GM21526 (cell line): ENCODE results near the gene THSD7B.
"Not testable (repeated sequence)": the region's sequence is repeated elsewhere in the genome, so short reads cannot be mapped to it uniquely, and the experiment has no call there.

Experiments
- ATAC-seq: cut with Tn5 transposase; IDR thresholded peaks from one replicate; pipeline ENCODE4 v1.9.1; 2021; ENCODE audit warnings: moderate library complexity; ENCODE audit not compliant: unreplicated experiment, low FRiP score

Gene THSD7B, protein sequence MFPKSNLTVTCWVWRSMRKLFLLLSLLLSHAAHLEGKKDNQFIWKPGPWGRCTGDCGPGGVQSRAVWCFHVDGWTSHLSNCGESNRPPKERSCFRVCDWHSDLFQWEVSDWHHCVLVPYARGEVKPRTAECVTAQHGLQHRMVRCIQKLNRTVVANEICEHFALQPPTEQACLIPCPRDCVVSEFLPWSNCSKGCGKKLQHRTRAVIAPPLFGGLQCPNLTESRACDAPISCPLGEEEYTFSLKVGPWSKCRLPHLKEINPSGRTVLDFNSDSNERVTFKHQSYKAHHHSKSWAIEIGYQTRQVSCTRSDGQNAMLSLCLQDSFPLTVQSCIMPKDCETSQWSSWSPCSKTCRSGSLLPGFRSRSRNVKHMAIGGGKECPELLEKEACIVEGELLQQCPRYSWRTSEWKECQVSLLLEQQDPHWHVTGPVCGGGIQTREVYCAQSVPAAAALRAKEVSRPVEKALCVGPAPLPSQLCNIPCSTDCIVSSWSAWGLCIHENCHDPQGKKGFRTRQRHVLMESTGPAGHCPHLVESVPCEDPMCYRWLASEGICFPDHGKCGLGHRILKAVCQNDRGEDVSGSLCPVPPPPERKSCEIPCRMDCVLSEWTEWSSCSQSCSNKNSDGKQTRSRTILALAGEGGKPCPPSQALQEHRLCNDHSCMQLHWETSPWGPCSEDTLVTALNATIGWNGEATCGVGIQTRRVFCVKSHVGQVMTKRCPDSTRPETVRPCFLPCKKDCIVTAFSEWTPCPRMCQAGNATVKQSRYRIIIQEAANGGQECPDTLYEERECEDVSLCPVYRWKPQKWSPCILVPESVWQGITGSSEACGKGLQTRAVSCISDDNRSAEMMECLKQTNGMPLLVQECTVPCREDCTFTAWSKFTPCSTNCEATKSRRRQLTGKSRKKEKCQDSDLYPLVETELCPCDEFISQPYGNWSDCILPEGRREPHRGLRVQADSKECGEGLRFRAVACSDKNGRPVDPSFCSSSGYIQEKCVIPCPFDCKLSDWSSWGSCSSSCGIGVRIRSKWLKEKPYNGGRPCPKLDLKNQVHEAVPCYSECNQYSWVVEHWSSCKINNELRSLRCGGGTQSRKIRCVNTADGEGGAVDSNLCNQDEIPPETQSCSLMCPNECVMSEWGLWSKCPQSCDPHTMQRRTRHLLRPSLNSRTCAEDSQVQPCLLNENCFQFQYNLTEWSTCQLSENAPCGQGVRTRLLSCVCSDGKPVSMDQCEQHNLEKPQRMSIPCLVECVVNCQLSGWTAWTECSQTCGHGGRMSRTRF (N-terminal part only)

DNA sequence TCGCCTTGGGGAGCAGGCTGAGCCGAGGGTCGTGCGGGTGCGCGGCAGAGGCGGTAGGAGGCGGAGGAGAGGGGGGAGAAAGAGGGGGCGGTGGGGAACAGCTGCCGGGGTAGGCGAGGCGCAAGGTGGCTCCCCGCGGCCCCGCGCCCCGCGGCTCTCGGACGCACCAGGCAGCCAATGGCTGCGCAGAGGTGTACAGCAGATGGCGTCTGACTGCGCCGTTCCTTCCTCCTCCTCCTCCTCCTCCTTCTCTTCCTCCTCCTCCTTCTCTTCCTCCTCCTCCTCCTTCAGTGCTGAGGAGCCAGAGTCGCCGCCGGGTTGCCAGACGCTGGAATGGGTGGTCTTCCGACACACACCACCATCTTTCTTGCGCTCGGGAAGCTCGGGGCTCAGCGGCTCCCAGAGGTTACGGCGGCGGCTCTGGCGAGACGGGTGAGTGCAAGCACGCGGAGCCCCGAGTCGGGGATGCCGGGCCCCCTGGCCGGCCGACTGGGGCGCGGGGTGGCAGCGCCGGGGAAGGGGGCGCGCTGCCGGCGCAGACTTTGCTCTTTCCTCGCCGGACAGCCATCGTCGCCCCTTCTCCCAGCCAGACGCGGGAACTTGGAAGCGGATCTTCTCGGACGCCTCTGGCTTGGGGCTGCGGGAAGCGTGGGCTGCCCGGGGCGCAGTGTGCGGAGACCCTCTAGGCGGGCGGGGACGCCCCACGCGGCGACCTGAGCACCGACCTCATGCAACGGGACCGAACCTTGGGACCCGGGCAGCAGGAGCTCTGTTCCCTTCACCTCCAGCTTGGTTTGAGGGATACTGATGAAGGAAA lies at the start of gene THSD7B:
THSD7B (plus strand) TSS at position 290 of the 817 bp plus-strand sequence. CDS start 116,634 bp downstream, outside the sequence.
- ATAC-seq = no peak

DNA sequence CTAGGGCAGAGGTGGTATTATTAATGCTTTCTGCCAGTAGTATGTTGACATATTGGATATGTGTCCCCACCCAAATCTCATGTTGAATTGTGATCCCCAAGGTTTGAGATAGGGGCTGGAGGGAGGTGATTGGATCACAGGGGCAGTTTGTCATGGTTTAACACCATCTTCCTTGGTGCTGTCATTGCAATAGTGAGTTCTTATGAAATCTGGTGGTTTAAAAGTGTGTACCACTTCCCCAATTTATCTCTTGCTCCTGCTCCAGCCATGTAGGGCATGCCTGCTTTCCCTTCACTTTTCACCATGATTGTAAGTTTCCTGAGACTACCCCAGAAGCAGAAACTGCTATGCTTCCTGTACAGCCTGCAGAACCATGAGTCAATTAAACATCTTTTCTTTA lies 47.1 kb upstream of the THSD7B start:
- ATAC-seq = no peak

DNA sequence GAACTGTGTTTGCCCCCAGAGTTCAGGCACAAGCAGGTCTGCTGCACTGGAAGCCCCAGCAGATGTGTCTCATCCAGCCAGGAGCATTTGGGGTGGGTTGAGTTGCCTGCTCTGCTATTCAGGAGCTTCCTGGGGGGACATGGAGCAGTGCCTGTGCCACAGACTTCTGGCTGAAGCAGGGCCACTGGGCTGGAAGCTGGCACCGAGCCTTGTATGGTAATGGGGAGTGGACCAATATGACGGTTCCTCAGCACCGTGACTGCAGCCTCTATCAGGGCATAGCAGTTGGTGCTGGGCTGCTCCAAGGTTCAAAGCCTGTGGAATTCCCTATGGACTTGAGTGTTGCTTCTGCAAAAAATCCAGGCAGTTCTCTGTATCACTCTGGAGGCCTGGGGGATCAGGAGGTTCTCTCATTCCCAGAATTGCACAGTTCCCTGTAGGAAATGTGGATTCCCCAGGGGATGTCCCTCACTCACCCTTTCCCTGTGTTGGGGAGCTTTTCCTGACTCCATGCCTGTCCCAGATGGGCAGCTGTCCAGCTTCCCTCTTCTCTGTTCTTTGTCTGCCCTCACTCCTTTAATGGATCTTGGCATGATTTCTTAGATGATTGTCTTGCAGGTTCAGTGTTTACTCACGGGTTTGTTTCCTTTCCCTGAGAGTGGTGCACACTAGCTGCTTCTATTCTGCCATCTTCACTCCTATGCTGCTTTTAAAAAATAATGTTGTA lies 37.2 kb upstream of the THSD7B start:
- no peak for ATAC-seq

DNA sequence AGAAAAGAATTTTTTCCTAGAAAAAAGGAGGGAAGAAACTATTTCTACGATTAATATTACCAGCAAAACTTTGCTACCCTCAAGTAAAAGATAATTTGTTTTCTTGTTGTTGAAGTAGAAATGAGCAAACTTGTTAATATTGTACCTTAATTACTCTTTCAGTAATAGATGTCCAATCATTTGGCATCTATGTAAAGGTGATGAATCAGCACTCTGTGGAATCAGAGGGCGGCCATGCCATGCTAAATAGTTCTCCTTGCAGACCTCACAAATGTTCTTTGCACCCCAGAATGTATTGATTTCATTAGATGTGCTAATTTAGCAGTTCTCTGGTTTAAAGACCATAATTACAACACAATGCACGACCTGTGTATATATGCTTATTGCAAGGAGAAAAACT lies 29.1 kb upstream of the THSD7B start:
- ATAC-seq = no peak

DNA sequence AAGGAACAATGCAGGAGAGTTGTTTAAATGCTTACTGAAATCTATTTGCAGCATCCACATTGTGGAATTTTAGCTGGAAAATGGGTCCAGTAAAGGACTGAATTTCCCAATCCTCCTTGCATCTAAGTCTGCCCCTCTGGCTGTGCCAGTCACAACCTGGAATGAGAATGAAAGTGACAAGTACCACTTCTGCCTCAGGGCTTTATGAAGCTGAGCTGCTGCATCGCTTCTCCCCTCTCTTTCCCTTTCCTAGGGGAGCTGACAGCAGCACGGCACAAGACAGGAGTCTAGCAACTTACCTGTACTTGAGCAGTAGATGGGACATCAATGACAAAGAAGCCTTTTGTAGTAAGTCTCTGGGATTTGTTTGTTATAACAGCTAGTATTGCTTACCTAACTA lies 27.3 kb upstream of the THSD7B start:
- ATAC-seq = no peak

DNA sequence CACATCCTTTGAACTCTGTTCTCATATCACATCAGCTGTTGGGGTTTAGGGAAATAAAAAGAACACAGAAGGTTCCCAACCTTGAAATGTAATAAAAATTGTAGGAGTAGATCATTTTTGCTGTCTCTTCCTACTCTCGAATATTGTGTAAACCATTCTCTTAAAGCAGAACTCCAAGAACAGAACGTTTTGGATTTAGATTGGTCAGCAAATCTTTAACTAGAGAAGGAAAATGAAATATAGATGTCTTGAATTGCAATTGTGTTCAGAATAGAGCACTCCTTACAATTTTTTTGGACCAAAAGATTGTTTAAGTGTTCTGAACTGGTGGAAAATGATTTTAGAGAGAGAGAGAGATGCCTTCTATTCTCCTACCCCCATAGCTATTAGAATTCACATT lies 23.9 kb upstream of the THSD7B start:
- ATAC-seq = no peak

DNA sequence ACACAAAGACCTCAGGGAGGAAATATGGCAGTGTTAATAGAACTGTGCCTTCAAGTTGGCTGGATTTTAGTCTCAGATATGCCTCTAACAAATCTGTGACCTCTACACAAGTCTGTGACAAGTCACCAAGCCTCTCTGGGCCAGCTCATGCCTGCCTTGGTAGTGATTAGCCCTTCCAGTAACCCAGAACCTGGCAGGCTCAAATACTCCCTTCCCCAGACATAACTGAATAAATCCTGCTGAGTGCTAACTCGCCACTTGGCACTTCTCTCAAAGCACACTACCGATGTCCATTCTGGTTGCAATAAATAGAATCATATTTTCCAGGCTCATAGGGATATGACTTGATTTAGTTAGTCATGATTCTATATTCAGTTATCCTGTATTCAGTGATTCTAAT lies 15.3 kb upstream of the THSD7B start:
- ATAC-seq = no peak

DNA sequence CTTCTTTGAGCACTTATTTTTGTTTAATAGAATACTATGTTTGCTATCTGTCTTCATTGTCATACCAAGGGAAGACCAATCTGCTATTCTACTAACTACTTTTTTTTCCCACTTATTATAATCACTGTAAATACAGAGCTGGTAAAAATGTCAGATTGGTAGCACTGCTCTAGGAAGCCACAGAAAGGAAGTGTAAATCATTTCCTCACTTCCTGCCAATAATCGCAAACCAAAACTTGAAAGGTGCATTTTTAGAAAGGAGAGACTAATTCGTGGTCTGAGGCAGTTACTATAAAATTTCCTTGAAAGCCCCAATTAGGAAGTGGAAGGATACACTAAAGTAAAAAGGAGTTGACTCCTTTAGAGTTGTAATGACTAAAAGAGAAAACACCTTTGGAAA lies 13.9 kb upstream of the THSD7B start:
- no peak for ATAC-seq

DNA sequence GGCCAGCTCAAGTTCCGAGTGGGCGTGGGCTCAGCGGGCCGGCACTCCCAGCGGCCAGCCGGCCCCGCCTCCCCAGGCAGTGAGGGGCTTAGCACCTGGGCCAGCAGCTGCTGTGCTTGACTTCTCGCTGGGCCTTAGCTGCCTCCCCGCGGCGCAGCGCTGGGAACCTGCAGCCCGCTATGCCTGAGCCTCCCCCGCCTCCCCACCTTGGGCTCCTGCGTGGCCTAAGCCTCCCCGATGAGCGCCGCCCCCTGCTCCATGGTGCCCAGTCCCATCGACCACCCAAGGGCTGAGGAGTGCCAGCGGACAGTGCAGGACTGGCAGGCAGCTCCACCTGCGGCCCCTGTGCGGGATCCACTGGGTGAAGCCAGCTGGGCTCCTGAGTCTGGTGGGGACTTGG lies 6.8 kb upstream of the THSD7B start:
- not testable (repeated sequence) for ATAC-seq

DNA sequence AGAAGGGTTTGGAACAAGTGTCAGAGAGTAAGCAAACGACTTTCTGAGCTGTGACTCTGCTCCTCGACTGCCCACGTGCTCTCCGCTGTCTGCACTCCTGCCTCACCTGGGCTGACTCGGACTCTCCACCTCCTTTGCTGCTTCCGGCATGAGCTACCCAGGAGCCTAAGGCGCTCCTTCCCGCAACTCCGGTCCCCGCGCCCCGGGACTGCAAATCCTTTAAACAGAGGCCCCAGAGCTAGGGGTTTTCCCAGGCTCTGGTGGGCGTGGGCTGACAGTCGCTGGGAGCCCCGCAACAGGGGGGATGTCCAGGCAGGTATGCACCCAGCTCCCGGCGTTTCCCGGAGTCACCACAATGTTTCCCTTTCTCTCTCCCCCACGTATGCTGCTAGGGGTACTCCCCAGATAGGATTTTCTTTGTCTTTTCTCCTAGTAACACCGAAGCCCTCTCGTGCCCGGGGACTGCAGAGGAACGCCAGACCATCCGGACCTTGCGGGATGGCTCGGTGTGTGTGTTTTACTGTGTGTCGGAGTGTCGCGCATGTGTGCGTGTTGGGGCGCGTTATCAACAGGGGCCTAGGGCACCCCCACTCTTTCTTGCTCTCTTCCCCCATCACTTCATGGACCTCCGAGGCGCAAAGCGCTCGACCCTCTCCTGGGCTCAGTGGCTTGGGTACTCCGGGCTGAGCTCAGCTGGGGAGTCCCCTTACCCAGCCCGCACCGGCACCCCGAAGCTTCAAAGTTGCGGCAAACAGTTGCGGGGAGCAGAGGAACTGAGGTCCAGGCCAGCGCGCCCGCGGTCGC lies 691 bp upstream of the THSD7B start:
- ATAC-seq = no peak

DNA sequence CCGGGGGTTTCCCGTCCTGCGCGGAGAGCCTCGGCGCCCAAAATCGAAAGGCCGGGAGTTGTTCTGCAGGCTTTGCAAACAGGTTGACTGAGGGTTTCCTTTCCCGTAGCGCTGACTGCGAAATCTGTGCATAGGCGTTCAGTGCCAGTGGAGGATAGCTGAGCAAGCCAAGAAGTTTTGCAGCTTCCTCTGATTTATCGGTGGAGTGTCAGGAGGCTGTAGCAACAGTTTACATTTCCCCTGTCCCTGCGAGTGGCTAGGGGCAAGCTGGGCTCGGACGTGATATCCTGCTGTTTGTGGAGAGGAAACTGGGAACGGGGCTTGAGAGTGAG lies 694 bp downstream of the THSD7B start:
- no peak for ATAC-seq

DNA sequence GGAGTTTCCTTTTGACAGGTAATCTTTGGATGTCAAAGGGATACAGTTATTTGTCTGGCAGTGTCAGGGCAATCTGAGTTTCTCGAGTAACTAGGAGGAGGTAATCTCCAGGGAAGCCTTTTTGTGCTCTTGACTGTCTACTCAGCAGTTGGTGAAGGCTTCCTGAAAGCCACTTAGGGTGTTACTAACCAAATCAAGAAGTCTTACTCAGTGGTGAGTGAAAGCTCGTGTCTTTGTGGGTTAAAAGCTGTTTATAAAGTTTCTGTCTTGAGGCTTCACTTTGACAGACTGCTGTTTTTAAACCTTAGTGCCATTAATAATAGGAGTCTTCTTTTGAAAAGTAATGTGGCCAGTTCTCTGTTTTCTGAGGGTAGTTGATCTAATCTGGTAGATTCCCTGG lies 1.7 kb downstream of the THSD7B start:
- no peak for ATAC-seq

DNA sequence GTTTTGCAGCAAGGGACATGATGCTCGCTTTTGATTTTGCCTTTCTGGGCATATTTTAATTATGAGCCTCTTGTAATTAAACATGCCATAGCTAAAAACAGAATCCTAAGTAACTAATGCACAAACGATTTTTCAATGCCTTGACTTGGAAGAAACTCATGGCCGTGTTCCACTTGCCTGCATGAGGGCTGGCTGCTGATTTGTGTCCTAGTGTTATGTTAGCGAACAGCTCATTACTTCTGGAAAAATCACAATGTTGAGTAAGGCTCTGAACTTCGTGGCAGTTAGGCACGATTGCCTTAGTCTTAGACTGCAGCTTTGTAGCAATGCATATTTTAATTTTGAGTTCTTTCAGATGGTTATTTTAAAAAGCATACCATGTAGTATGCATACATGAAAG lies 4.5 kb downstream of the THSD7B start:
- no peak for ATAC-seq

DNA sequence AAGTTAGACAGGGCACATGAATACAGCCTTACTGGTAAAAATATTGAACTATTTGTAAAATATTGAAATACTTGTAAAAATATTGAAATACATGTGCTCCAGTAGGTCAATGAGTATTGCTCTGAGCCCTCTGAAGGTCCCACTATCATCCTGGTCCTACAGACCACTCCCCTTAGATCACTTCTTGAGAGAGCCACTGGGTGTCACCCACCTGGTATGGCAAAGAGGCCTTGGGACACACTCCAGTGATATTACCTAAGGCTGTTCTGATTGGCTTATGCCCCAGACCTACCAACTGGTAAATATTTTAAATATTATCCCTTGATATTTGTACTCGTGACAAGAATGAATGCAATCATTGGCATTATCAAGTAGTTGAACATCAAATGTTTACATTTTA lies 5.0 kb downstream of the THSD7B start:
- ATAC-seq = no peak

DNA sequence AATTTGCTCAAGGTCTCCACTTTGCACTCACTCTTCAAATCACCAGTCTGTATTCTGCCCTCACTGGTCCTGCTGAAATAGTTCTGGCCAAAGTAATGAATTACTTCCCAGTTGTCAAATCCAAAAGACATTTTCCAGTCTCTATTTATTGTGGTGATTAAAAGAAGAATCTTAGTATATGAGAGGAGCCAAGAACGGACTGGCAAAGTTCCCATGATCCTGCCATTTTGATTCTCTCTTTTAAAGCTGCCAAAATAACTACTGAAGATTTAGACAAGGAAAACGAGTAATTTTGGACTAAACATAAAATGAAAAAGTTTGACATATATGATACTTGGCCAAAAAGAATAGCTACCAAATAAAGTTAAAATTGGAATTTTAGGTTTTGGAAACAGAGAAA lies 12.0 kb downstream of the THSD7B start:
- no peak for ATAC-seq

DNA sequence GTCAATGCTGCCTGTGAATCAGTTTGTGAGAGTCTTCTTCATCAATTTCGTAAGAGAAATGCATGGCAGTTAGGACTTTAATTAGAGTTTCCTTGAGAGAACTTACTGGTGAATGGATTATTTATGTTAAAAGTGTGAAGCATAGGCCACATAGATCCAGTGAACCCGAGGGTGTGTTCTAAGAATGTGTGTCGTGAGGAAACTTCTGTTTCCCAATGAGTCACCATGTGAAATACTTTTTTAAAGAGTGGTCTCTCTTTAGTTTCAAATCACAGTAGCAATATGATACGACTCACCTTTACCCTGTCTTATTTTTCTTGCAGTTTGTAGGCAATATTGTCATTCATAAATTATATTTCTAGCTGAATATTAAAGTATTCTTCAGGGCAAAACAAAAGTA lies 18.5 kb downstream of the THSD7B start:
- ATAC-seq = no peak

DNA sequence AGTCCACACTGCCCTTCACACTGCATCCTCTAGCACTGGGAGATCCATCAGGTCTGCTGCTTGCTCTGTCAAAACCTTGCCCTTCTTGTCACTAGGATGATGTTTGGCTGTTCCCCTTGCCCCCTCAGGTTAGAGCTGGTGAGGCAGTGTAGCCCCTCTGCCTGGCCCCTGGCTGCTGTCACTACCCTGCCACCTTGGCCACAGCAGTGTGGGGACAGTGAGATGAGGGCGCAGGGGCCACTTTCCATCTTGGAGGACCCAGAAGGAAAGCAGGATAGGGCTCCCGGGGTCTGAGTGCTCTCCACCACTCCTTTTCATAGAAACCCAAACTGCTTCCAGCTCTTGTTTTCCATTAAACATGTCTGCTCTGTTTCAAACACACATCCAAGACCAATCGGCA lies 19.9 kb downstream of the THSD7B start:
- no peak for ATAC-seq

DNA sequence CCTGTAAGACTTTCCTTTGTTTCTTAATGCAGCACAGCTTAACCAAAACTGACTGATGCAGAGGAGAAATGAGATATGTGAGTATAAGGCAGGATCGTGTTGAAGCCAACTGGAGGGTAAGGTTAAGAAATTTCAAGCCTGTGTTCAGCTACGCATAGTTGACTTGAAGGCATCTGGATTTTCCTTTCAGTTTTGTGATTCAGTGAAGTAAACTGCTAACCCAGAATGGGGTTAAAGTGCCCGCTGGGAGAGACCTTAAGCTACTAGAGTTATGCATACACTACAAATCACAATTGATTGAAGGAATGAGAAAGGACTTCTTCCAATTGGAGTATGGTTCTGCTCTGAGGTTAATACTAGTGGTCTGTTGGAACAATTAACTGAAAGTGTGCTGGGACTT lies 22.6 kb downstream of the THSD7B start:
- ATAC-seq = no peak

DNA sequence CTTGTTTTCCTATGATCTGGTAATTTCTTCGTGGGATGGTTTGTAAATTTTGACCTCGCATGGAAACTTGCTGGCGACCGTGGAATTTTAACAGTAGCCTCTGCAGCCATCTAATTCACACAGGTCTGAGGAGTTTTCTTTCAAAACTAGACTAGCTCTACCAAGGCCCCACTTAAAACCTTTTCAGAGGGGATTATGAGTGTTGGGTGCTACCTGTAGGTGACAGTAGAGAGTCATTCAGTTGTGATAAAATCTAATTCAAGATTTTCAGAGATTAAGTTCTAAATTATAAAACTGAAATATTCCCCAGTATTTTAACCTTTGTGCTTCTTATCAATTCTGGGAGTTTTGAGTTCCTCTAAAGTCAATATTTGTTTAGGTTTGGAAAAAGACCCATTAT lies 31.0 kb downstream of the THSD7B start:
- no peak for ATAC-seq
